HuH-7.5 (cell line): ENCODE measurements around the gene WDPCP.
"Not testable (repeated sequence)": the region's sequence is repeated elsewhere in the genome, so short reads cannot be mapped to it uniquely, and the experiment has no call there.

ENCODE experiments used
- DNase-seq: peaks from one replicate; pipeline ENCODE4 v3.0.0; 2011; ENCODE audit warnings: low spot score

The WDPCP gene, protein sequence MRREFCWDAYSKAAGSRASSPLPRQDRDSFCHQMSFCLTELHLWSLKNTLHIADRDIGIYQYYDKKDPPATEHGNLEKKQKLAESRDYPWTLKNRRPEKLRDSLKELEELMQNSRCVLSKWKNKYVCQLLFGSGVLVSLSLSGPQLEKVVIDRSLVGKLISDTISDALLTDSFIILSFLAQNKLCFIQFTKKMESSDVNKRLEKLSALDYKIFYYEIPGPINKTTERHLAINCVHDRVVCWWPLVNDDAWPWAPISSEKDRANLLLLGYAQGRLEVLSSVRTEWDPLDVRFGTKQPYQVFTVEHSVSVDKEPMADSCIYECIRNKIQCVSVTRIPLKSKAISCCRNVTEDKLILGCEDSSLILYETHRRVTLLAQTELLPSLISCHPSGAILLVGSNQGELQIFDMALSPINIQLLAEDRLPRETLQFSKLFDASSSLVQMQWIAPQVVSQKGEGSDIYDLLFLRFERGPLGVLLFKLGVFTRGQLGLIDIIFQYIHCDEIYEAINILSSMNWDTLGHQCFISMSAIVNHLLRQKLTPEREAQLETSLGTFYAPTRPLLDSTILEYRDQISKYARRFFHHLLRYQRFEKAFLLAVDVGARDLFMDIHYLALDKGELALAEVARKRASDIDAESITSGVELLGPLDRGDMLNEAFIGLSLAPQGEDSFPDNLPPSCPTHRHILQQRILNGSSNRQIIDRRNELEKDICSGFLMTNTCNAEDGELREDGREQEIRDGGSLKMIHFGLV

DNA sequence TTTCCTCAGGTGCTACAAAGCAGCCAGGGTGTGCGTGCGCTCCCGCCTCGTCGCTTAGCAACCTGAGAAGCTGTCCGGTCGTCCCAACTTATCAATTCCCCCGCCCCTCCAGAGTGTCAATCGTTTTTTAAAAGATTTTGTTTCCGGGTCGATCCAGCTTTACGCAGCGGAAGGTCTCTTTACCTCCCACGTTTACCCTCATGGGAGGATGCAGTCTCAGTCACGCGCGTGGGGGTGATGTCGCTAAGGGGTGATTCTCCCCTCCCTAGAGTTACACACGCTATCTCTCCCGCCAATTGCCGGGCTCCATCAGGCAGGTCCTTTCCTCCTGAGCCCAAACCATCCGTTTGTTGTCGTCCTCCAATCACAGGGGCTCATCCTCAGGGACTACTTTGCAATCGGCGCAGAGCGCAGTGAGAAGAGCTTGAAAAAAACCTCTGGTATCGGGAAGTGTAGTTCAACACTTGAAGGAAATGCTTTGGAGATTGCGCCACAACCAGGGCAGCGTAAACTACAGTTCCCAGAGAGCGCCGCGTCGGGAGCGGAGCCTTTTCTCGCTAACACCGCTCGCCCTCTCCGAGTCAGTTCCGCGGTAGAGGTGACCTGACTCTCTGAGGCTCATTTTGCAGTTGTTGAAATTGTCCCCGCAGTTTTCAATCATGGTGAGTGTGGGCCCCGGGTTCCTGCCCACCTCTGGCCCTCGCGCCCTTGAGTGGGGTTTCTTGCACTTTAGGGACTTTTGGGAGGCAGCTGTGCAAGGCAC lies at the start of gene WDPCP, which contains the start of gene MDH1:
WDPCP (minus strand) TSS at position 93 of the 763 bp plus-strand sequence. CDS start 206 bp downstream, outside the sequence.
MDH1 (plus strand) TSS at position 579 of the 763 bp plus-strand sequence; CDS start at position 660, 81 bp downstream.
- peak; percentile 49 for DNase-seq

- no peak for DNase-seq
These were observed 44.1 kb upstream of the WDPCP start for GRCh38 chr2:63632382-63632781.

DNA sequence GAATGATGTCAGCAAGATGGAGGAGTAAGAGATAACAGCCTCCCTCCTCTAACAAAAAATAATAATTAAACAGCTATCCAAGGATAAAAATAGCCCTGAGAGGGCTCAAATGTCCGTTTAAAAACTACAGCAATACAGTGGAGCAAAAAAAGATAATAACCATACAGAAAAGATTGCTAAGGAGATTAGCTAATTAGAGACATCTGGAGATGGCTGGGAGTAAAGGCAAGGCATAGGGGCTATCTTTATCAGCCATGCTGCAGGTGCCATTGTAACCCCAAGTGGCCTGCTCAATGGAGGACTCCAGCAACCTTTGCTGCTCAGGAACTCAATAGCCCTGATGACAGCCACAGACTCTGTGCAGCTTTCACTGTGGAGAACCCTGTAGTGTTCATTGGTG lies 43.2 kb upstream of the WDPCP start:
- DNase-seq = no peak

- no peak for DNase-seq
These were observed 40.2 kb upstream of the WDPCP start for GRCh38 chr2:63628403-63628942.

DNA sequence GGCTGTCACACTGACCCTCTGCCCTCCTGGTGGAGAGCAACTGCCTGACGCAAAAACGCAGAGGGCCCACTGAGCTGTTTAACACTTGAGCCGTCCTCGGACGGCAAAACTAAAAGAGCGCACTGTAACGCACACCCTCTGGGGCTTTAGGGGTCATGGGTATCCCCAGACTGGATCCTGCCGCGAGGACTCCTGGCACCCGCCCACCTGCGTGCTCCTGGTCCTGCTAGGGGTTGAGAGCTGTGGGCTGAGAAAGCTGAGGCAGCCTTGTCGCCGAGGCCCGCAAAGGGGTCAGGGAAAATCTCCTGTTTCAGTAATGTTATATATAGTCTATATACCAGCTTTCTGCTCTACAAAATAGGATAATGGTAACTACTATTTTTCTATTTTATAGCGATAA lies 39.6 kb upstream of the WDPCP start:
- DNase-seq = no peak

DNA sequence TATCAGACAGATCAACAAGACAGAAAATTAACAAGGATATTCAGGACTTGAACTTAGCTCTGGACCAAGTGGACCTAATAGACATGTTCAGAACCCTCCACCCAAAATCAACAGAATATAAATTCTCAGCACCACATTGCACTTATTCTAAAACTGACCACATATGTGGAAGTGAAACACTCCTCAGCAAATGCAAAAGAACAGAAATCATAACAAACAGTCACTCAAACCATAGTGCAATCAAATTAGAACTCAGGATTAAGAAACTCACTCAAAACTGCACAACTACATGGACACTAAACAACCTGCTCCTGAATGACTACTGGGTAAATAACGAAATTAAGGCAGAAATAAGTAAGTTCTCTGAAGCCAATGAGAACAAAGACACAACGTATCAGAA lies 35.5 kb upstream of the WDPCP start:
- not testable (repeated sequence) for DNase-seq

GRCh38 chr2:63622751-63623150 lies 34.5 kb upstream of the WDPCP start:
- no peak for DNase-seq

DNA sequence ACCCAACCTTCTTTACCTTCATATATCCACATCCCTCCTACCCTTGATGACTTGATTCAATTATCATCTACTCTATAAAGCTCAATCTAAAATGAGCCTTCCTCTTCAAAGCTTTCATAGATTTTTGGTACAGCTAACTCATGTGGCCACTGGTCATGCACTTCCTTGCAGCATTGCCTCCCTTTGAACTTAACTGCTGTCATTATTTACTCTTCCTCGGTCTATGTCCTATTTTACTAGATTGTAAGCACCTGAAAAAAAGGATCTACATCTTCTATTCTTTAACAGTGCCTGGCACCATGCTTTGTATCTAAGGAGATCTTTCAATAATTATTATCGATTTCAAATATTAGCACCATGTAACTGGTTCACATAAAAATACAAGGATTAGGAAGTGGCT lies 31.1 kb upstream of the WDPCP start:
- DNase-seq = no peak

- no peak for DNase-seq
These were observed 29.1 kb upstream of the WDPCP start for GRCh38 chr2:63617366-63617765.

GRCh38 chr2:63614983-63615945 lies 27.0 kb upstream of the WDPCP start:
- DNase-seq = peak; percentile 53

DNA sequence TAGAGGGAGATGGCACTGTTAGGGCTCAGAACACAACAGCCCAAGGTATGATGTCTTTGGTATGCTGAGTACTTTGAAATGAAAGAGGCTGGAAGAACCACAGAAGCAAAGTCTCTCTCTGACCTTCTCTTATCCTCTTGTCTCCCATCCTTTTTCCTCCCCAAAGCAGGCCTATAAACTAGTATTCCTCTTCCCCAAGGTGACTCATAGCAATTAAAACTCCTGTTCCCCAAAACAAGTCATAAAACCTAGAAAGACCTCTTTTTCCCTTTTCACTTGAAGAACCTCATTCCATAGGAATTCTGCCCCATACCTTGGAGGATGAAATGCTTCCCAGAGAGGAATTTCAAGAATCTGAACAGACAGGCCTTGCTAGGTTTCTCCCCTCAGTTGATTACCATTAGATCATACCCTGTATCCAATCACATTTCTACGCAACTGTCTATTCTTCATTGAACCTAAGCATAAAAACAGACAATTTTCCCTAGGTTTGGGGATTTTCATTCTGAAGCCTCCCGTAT lies 26.2 kb upstream of the WDPCP start:
- DNase-seq = no peak

DNA sequence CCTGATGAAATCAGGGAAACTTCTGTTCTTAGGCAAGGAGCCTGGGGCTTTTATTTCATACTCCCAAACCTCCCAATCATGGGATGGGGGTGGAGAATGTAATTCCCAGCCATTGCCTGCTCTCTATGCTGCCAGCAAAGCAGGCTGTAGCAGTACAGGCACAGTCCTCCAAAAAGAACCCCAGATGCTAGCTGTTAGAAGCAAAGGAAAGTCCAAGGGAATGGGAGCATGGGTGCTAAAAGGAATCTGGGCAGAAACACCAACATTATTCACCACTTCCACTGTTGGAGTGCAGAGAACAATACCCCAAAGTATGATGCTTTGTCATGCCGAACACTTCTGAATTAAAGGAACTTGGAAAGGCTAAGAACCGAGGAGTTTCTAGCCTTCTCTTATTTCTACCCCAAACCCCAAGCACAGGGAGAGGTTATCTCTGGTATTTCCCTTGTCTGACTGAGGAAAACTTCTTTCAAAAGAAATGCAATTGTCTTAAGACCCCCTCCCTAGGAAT lies 25.2 kb upstream of the WDPCP start:
- DNase-seq = no peak

- DNase-seq = no peak
These were observed 22.2 kb upstream of the WDPCP start for GRCh38 chr2:63610525-63610924.

DNA sequence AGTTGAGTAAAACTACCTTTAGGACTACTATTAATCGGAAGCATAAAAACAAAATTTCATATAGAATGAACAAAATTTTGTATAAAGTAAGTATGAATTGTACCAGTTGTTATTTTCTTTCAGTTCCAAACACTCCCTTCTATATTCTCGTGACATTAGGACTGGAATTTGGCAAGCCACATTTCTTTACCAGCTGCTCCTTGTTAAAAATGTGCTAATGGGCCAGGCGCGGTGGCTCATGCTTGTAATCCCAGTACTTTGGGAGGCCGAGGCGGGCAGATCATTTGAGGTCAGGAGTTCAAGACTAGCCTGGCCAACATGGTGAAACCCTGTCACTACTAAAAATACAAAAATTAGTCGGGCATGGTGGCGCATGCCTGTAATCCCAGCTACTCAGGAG lies 20.6 kb upstream of the WDPCP start:
- not testable (repeated sequence) for DNase-seq

- no peak for DNase-seq
These were observed 16.4 kb upstream of the WDPCP start for GRCh38 chr2:63604666-63605065.

DNA sequence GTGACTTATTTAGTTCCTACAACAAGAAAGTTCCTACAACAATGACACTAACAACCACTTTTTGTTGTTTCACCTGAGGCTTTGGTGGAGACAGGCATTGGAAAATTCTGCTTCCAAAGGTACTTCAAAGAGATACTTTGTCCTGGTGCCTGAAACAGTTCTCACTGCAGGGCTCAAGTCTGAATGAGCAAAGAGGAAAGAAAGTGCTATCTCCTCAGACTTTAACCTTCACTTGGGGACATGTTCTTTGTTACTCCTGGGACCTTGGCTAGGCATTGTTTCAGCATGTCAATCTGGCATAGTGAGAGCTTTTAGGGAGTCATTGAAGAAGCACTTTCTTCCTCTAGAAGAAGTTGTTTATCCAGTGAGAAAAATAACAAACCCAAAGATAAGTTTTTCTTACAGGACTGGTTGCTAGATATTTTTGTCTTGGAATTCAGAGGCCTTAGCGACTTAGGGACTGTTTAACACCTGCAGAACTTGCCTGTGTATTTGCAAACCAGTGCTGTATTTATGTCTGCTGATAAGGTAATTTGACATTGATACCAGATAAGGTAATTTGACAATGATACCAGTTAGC lies 12.7 kb upstream of the WDPCP start:
- DNase-seq = no peak

GRCh38 chr2:63598981-63599380 lies 10.7 kb upstream of the WDPCP start:
- no peak for DNase-seq

- no peak for DNase-seq
These were observed 8.2 kb upstream of the WDPCP start for GRCh38 chr2:63596401-63596883.

- no peak for DNase-seq
These were observed 6.4 kb upstream of the WDPCP start for GRCh38 chr2:63594660-63595059.

GRCh38 chr2:63591566-63592175 lies 3.4 kb upstream of the WDPCP start:
- no peak for DNase-seq
